NB4 (cell line): ENCODE results near the gene MAPK4.

ENCODE experiments used
- MYC ChIP-seq: IDR thresholded peaks from 2 replicates; pipeline ENCODE4 v1.6.1; 2011; ENCODE audit warnings: low read depth, low read length
- TF ChIP-seq, protein P1 (sequence below): IDR thresholded peaks from one replicate; pipeline ENCODE4 v1.5.1; 2012; ENCODE audit warnings: low read depth, low read length

DNA sequence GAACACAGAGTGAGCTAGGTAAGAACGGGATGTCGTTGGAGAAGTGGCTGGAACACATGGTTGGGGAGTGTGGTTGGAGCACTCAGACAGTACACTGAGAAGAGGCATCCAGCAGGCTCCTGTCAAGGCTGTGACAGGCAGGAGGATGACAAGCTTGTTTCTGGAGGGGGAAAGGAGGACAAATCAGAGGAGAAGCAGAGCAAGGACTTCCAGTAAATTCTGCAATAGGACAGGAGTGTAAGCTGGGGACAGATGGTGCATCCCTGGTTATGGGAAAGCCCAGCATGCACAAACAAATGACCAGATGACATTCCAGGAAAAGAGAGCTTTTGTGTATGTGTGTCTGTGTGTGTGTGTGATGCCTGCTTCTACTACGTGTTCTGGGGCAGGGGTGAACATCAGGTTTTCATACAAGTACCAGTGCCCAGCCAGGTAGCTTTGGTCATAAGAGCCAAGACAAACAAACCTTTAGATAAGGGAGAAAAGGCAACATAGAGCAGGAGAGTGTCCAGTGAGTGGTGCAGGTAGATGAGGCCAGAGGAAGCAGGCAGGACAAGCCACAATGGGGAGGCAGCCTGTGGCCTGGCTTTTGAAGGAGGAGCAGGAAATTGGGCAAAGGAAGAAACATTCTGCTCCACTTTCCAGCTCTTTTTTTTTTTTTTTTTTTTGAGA is 32.1 kb upstream of the MAPK4 start:
- TF ChIP-seq, protein P1, sequence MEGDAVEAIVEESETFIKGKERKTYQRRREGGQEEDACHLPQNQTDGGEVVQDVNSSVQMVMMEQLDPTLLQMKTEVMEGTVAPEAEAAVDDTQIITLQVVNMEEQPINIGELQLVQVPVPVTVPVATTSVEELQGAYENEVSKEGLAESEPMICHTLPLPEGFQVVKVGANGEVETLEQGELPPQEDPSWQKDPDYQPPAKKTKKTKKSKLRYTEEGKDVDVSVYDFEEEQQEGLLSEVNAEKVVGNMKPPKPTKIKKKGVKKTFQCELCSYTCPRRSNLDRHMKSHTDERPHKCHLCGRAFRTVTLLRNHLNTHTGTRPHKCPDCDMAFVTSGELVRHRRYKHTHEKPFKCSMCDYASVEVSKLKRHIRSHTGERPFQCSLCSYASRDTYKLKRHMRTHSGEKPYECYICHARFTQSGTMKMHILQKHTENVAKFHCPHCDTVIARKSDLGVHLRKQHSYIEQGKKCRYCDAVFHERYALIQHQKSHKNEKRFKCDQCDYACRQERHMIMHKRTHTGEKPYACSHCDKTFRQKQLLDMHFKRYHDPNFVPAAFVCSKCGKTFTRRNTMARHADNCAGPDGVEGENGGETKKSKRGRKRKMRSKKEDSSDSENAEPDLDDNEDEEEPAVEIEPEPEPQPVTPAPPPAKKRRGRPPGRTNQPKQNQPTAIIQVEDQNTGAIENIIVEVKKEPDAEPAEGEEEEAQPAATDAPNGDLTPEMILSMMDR: no peak
- no peak for TF ChIP-seq MYC
